Body of pancreas (tissue), 4 donors: ENCODE measurements around the gene PPP1R13B. TPM values are rescaled to one million over a fixed set of nuclear protein-coding genes. Genes with fewer than 3 reads are reported as not detected.

Experiments
- ATAC-seq: fragments of 150-250 bp; one replicate; pipeline ENCODE4 v1.9.1; 2016
- DNase-seq, 4 donors: peaks; one replicate each; pipeline ENCODE4 v3.0.0-alpha.2; 2019
- H3K27ac ChIP-seq, 4 donors: fragments of 200-600 bp; sonication (generic); 1 replicate in 3 of 4; 2 replicates in 1 of 4; pipeline versions ENCODE4 v1.5.1 to v1.6.1; 2016 to 2019; ENCODE audit warnings: mild to moderate bottlenecking in 1 of 4, mixed read lengths in 1 of 4, moderate library complexity in 1 of 4
- H3K27me3 ChIP-seq, 2 donors: fragments of 200-600 bp; sonication (generic); one replicate each; pipeline ENCODE4 v1.6.0; 2016; ENCODE audit warnings: mild to moderate bottlenecking in 1 of 2
- H3K36me3 ChIP-seq, 2 donors: fragments of 200-600 bp; sonication (generic); replicated peaks in 1 of 2; 2 replicates each; pipeline ENCODE4 v1.5.1; 2016; ENCODE audit warnings: low read depth in 2 of 2; ENCODE audit not compliant: insufficient read depth in 1 of 2
- H3K4me1 ChIP-seq: fragments of 200-600 bp; sonication (generic); one replicate; pipeline ENCODE4 v1.6.0; 2016
- H3K4me3 ChIP-seq, 2 donors: fragments of 200-600 bp; sonication (generic); 1 replicate in 1 of 2; 2 replicates in 1 of 2; pipeline ENCODE4 v1.5.1; 2016 to 2019
- H3K9me3 ChIP-seq, 3 donors: fragments of 200-600 bp; sonication (generic); 1 replicate in 2 of 3; 2 replicates in 1 of 3; pipeline ENCODE4 v1.5.1; 2016
- POLR2A ChIP-seq, 3 donors: fragments of 450-650 bp; IDR thresholded peaks; one replicate each; pipeline ENCODE4 v1.6.1; 2016; ENCODE audit warnings: antibody characterized with exemption in 3 of 3, mild to moderate bottlenecking in 2 of 3
- WGBS, 2 donors: methylation state at CpG; one replicate each; pipeline ENCODE4 v1.1.5; 2017; 5-methylcytosine and 5-hydroxymethylcytosine counted together
- intact Hi-C: fragments of 100-400 bp; cut with DNase I; formaldehyde crosslinking; loops from one replicate; pipeline ENCODE4 v1.15.1; 2023
- total RNA-seq, 2 donors: library from RNA; depleted of rRNA; stranded (reverse); fragments of >200 nt; gene quantifications; one replicate each; pipeline ENCODE4 v1.1.0, GENCODE V29; 2016
- TF ChIP-seq, protein P1 (sequence below), 7 experiments: fragments of 450-650 bp in 4 of 7; fragments of 200-600 bp in 3 of 7; sonication (generic) in 3 of 7; IDR thresholded peaks; one replicate each; pipeline ENCODE4 v1.5.1; 2016 to 2019; ENCODE audit warnings: antibody characterized with exemption in 7 of 7

Gene PPP1R13B
- total RNA-seq, 2 donors from 2014 or later = 12.5 to 36.3 TPM

DNA sequence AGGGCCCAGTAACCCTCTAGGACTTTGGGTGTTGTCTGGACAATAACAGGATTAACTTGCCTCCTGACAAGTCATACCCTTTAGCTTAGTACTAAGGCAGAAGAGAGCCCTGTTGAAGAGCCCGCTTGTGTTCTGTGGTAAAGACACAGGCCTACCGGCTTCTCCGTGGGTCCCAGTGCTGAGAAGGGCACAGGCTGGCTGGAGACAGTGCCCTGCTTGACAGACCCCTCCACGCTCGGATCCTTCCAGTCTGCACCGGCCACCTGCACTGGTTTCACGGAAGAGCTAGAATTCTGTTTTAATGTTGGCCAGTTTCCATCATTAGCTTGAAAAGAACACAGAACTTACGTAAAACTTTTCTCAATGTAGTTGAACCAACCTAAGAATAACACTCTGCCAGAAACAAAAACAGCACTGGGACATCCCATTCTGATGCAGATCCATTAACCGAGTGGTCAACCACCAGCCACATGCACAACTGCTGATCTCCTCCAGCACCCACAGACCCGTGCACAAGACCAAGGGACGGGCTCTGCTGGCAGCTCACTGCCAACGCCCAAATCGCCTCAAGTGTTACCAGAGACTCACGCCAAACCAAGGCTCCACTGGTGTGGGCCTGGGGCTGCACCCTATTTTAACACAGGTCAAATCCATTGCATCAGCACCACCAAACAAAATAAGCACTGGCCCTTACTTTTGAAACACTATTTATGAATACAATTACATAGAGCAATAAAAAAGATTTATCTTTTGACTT lies 104.7 kb downstream of the PPP1R13B start:
- Histone ChIP-seq H3K27me3 (no peaks in the 10 kb centered on the region), H3K27ac (no peak overlapping the region), H3K4me3 (no peak overlapping the region), H3K36me3 (peaks cover 0 to 24% of the 10 kb centered on the region in 2 donors), H3K9me3 (no peaks in the 10 kb centered on the region), H3K4me1 (no peaks in the 10 kb centered on the region)
- DNase-seq (no peak), ATAC-seq (no peak)
- 90 to 91% methylated on average over 11 to 14 of the region's 14 CpGs for WGBS, 2 donors
- TF ChIP-seq, protein P1, sequence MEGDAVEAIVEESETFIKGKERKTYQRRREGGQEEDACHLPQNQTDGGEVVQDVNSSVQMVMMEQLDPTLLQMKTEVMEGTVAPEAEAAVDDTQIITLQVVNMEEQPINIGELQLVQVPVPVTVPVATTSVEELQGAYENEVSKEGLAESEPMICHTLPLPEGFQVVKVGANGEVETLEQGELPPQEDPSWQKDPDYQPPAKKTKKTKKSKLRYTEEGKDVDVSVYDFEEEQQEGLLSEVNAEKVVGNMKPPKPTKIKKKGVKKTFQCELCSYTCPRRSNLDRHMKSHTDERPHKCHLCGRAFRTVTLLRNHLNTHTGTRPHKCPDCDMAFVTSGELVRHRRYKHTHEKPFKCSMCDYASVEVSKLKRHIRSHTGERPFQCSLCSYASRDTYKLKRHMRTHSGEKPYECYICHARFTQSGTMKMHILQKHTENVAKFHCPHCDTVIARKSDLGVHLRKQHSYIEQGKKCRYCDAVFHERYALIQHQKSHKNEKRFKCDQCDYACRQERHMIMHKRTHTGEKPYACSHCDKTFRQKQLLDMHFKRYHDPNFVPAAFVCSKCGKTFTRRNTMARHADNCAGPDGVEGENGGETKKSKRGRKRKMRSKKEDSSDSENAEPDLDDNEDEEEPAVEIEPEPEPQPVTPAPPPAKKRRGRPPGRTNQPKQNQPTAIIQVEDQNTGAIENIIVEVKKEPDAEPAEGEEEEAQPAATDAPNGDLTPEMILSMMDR (IDR thresholded peaks at IDR 0.05) = no peak
- TF ChIP-seq POLR2A (IDR thresholded peaks at IDR 0.05) = no peak
- intact Hi-C loops = no loop called here

DNA sequence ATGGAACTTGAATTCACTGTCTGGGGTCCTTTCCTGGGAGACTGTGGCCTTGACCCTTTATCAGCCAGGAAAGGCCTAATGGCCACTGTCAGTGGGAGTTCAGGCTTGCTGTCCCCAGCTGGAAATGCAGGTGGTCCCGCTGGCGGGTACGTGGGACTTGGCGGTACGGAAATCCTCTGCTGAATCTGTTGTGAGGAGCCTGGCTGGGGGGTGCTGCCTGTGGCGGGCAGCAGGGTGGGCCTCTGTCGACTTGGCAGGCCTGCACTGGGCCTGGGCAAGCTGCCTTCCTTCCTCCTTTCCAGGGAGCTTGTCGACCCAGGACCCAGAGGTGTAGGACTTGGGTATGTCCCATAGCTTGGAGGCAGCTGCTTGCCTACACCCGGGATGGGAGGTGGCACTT lies 105.5 kb downstream of the PPP1R13B start:
- Histone ChIP-seq H3K4me3 (no peak overlapping the region), H3K9me3 (no peaks in the 10 kb centered on the region), H3K36me3 (peaks cover 0 to 26% of the 10 kb centered on the region in 2 donors), H3K4me1 (no peaks in the 10 kb centered on the region), H3K27ac (no peak overlapping the region), H3K27me3 (no peaks in the 10 kb centered on the region)
- DNase-seq (no peak), ATAC-seq (no peak)
- TF ChIP-seq, protein P1 (IDR thresholded peaks at IDR 0.05) = no peak
- TF ChIP-seq POLR2A (IDR thresholded peaks at IDR 0.05) = no peak
- WGBS, 2 donors = 88 to 91% methylated on average over 2 to 9 of the region's 9 CpGs
- intact Hi-C loops = no loop called here

DNA sequence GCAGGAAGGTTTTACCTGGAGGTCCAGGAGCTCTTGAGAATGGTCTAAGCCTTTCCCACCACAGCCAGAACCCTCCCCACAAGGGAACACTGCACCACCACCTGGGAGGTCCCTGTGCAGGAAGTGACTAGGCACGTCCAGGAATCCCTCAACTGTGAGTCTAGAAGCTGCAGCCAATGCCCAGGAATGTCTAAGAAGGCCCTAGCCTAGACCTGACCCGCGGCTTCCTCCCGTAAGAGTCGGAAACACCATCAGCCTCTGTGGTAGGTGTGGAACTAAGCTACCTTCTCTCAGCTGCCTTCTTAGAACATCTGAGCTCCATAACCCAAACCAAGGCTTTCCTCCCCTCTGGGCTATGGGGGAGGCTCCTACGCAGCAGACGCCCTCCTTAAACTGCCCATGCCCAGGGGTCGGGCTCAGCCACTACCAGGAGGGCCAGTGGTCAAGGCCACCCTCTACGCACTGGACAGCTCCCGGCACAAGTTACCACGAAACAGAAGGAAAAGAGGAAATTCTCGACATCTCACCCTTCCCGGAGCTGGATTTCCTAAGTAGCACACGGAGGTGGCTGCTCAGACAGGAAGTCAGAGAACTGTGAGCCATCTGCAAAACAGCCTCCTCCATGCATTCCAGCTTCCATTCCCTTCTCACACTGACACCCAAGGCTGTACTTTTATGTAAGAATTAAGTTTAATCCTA lies 106.2 kb downstream of the PPP1R13B start:
- Histone ChIP-seq H3K27me3 (no peaks in the 10 kb centered on the region), H3K36me3 (peaks cover 0 to 24% of the 10 kb centered on the region in 2 donors), H3K27ac (no peak overlapping the region), H3K4me1 (no peaks in the 10 kb centered on the region), H3K4me3 (no peak overlapping the region), H3K9me3 (no peaks in the 10 kb centered on the region)
- WGBS, 2 donors = 74 to 88% methylated on average over 6 to 14 of the region's 14 CpGs
- DNase-seq (no peak), ATAC-seq (no peak)
- TF ChIP-seq POLR2A (IDR thresholded peaks at IDR 0.05) = no peak
- TF ChIP-seq, protein P1 (IDR thresholded peaks at IDR 0.05) = no peak
- intact Hi-C loops = no loop called here

DNA sequence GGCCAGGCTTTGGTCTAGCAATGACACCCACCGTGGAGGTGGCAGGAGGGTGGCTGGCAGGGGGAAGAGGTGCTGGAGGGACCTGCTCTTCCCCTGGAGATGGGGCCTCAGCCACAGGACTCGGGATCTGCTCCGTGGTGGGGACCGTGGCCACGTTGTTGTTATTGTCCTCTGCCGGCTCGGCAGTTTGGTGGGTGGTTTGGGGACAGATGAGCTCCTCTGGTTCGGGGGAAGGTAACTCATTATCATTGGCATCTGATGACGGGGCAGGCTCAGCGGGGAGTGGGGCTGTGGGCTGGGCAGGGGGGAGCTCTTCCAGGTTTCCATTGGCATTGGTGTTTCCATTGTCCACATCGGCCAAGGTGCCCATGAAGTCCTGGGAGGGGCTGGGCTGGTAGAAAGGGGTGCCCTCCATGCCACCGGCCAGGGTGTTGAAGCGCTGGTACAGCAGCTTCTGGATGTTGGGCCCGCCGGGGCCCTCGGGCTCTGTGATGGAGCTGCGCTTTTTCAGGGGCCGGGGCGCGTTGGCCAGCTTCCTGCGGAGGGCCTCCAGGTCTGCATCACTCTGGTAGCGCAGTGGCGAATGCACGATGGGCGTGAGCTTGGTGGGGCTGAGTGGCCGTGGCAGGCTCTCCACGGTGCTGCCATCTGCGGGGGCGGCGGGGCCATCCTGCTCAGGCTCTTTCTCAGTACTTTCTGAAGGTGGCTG lies 107.4 kb downstream of the PPP1R13B start:
- Histone ChIP-seq H3K27ac (no peak overlapping the region), H3K27me3 (no peaks in the 10 kb centered on the region), H3K4me1 (no peaks in the 10 kb centered on the region), H3K36me3 (peaks cover 0 to 22% of the 10 kb centered on the region in 2 donors), H3K4me3 (no peak overlapping the region), H3K9me3 (no peaks in the 10 kb centered on the region)
- ATAC-seq = no peak
- no peak for DNase-seq
- TF ChIP-seq POLR2A (IDR thresholded peaks at IDR 0.05) = no peak
- TF ChIP-seq, protein P1 (IDR thresholded peaks at IDR 0.05) = no peak
- intact Hi-C loops = no loop called here
- WGBS, 2 donors = 93 to 100% methylated on average over 5 to 30 of the region's 30 CpGs
